ENCODE results near the gene EDDM13.

EDDM13 gene

GRCh38 chr19:56308792-56309191 lies 36.2 kb downstream of the EDDM13 start:
- Mint-ChIP-seq H3K27me3 (no peaks in the 10 kb centered on the region), H3K4me3 (no peak overlapping the region), H3K9me3 (peaks cover 5% of the 10 kb centered on the region), H3K27ac (no peak overlapping the region), H3K36me3 (ENCODE audit: low read depth) (peaks cover 76% of the 10 kb centered on the region), H3K4me1 (ENCODE audit: low read depth) (peaks cover 16% of the 10 kb centered on the region)
- DNase-seq: no peak

- H3K27ac Mint-ChIP-seq: no peak overlapping the region
- H3K27me3 Mint-ChIP-seq: no peaks in the 10 kb centered on the region
- no peak overlapping the region for H3K4me3 Mint-ChIP-seq
- peaks cover 5% of the 10 kb centered on the region for H3K9me3 Mint-ChIP-seq
- peak; percentile 71 for DNase-seq
- H3K4me1 Mint-ChIP-seq (ENCODE audit: low read depth): peaks cover 20% of the 10 kb centered on the region
- peaks cover 71% of the 10 kb centered on the region for H3K36me3 Mint-ChIP-seq (ENCODE audit: low read depth)
These were observed 37.1 kb downstream of the EDDM13 start for GRCh38 chr19:56309511-56310185.

- Mint-ChIP-seq H3K4me1 (ENCODE audit: low read depth) (peaks cover 21% of the 10 kb centered on the region), H3K36me3 (ENCODE audit: low read depth) (peaks cover 66% of the 10 kb centered on the region), H3K4me3 (no peak overlapping the region), H3K9me3 (peaks cover 5% of the 10 kb centered on the region), H3K27ac (no peak overlapping the region), H3K27me3 (no peaks in the 10 kb centered on the region)
- DNase-seq: no peak
These were observed 37.9 kb downstream of the EDDM13 start for GRCh38 chr19:56310462-56310861.

- DNase-seq: no peak
- Mint-ChIP-seq H3K27ac (no peak overlapping the region), H3K9me3 (peaks cover 5% of the 10 kb centered on the region), H3K4me1 (ENCODE audit: low read depth) (peaks cover 29% of the 10 kb centered on the region), H3K4me3 (no peak overlapping the region), H3K27me3 (no peaks in the 10 kb centered on the region), H3K36me3 (ENCODE audit: low read depth) (peaks cover 57% of the 10 kb centered on the region)
These were observed 39.8 kb downstream of the EDDM13 start for GRCh38 chr19:56312342-56312741.

- H3K27ac Mint-ChIP-seq: peak overlapping the region; percentile 100
- peaks cover 5% of the 10 kb centered on the region for H3K9me3 Mint-ChIP-seq
- H3K4me1 Mint-ChIP-seq (ENCODE audit: low read depth): peaks cover 29% of the 10 kb centered on the region
- H3K4me3 Mint-ChIP-seq: peak overlapping the region; percentile 82
- DNase-seq: no peak
- H3K27me3 Mint-ChIP-seq: no peaks in the 10 kb centered on the region
- H3K36me3 Mint-ChIP-seq (ENCODE audit: low read depth): peaks cover 54% of the 10 kb centered on the region
These were observed 40.5 kb downstream of the EDDM13 start for GRCh38 chr19:56312787-56313657.

- peak overlapping the region; percentile 82 for H3K4me3 Mint-ChIP-seq
- DNase-seq: no peak
These were observed 41.5 kb downstream of the EDDM13 start for GRCh38 chr19:56314018-56314380.

GRCh38 chr19:56314381-56315076 lies 42.0 kb downstream of the EDDM13 start, which contains the start of gene ZSCAN5A:
ZSCAN5A (minus strand) TSS chr19:56314839; CDS start chr19:56225046, 89,793 bp downstream.
- H3K9me3 Mint-ChIP-seq: peaks cover 5% of the 10 kb centered on the region
- H3K27ac Mint-ChIP-seq: peak within 1 kb of the TSS; percentile 100
- H3K4me3 Mint-ChIP-seq: peak within 1 kb of the TSS; percentile 82
- peaks cover 43% of the 10 kb centered on the region for H3K36me3 Mint-ChIP-seq (ENCODE audit: low read depth)
- DNase-seq: peak; percentile 99
- H3K4me1 Mint-ChIP-seq (ENCODE audit: low read depth): peaks cover 29% of the 10 kb centered on the region
- H3K27me3 Mint-ChIP-seq: no peaks in the 10 kb centered on the region

More at GRCh38 chr19:56314018-56314380, 41.5 kb downstream of the EDDM13 start:
- Mint-ChIP-seq H3K36me3 (ENCODE audit: low read depth) (peaks cover 48% of the 10 kb centered on the region), H3K9me3 (peaks cover 5% of the 10 kb centered on the region), H3K27ac (peak overlapping the region; percentile 100), H3K4me1 (ENCODE audit: low read depth) (peaks cover 29% of the 10 kb centered on the region), H3K27me3 (no peaks in the 10 kb centered on the region)

GRCh38 chr19:56315077-56315828 lies 42.7 kb downstream of the EDDM13 start:
- peak overlapping the region; percentile 100 for H3K27ac Mint-ChIP-seq
- peak; percentile 91 for DNase-seq
- peak overlapping the region; percentile 82 for H3K4me3 Mint-ChIP-seq
- H3K36me3 Mint-ChIP-seq (ENCODE audit: low read depth): peaks cover 37% of the 10 kb centered on the region
- H3K9me3 Mint-ChIP-seq: peaks cover 5% of the 10 kb centered on the region
- peaks cover 29% of the 10 kb centered on the region for H3K4me1 Mint-ChIP-seq (ENCODE audit: low read depth)
- no peaks in the 10 kb centered on the region for H3K27me3 Mint-ChIP-seq

GRCh38 chr19:56316728-56317127 lies 44.2 kb downstream of the EDDM13 start:
- DNase-seq: no peak
- H3K36me3 Mint-ChIP-seq (ENCODE audit: low read depth): peaks cover 25% of the 10 kb centered on the region
- no peak overlapping the region for H3K4me3 Mint-ChIP-seq
- H3K27me3 Mint-ChIP-seq: no peaks in the 10 kb centered on the region
- peaks cover 29% of the 10 kb centered on the region for H3K4me1 Mint-ChIP-seq (ENCODE audit: low read depth)
- H3K9me3 Mint-ChIP-seq: peaks cover 5% of the 10 kb centered on the region
- no peak overlapping the region for H3K27ac Mint-ChIP-seq

- Mint-ChIP-seq H3K27ac (no peak overlapping the region), H3K4me1 (ENCODE audit: low read depth) (peaks cover 24% of the 10 kb centered on the region), H3K4me3 (no peak overlapping the region), H3K36me3 (ENCODE audit: low read depth) (peaks cover 15% of the 10 kb centered on the region), H3K9me3 (peaks cover 4% of the 10 kb centered on the region), H3K27me3 (no peaks in the 10 kb centered on the region)
- DNase-seq: no peak
These were observed 45.2 kb downstream of the EDDM13 start for GRCh38 chr19:56317749-56318148.

- Mint-ChIP-seq H3K27me3 (peaks cover 2% of the 10 kb centered on the region), H3K4me3 (no peak overlapping the region), H3K9me3 (no peaks in the 10 kb centered on the region), H3K4me1 (ENCODE audit: low read depth) (peaks cover 9% of the 10 kb centered on the region), H3K27ac (no peak overlapping the region), H3K36me3 (ENCODE audit: low read depth) (peaks cover 2% of the 10 kb centered on the region)
- no peak for DNase-seq
These were observed 47.4 kb downstream of the EDDM13 start for GRCh38 chr19:56319991-56320390.

GRCh38 chr19:56321254-56321988 lies 48.9 kb downstream of the EDDM13 start:
- H3K27ac Mint-ChIP-seq: no peak overlapping the region
- H3K4me3 Mint-ChIP-seq: no peak overlapping the region
- no peaks in the 10 kb centered on the region for H3K9me3 Mint-ChIP-seq
- peaks cover 6% of the 10 kb centered on the region for H3K27me3 Mint-ChIP-seq
- no peaks in the 10 kb centered on the region for H3K36me3 Mint-ChIP-seq (ENCODE audit: low read depth)
- DNase-seq: no peak
- no peaks in the 10 kb centered on the region for H3K4me1 Mint-ChIP-seq (ENCODE audit: low read depth)

- Mint-ChIP-seq H3K36me3 (ENCODE audit: low read depth) (no peaks in the 10 kb centered on the region), H3K4me3 (no peak overlapping the region), H3K27ac (no peak overlapping the region), H3K27me3 (peaks cover 6% of the 10 kb centered on the region), H3K4me1 (ENCODE audit: low read depth) (no peaks in the 10 kb centered on the region), H3K9me3 (no peaks in the 10 kb centered on the region)
- no peak for DNase-seq
These were observed 49.5 kb downstream of the EDDM13 start for GRCh38 chr19:56321989-56322440.
